Tibial nerve (tissue), 4 donors: Measurements from ENCODE around the gene PPA2.

ENCODE experiments used
- EP300 ChIP-seq, 2 donors: sonication (generic); formaldehyde crosslinking; IDR thresholded peaks; one replicate each; pipeline ENCODE4 v1.6.1; 2017; ENCODE audit warnings: antibody characterized with exemption in 2 of 2, mild to moderate bottlenecking in 1 of 2
- TF ChIP-seq, protein P1 (sequence below), 5 experiments: fragments of 200-600 bp in 3 of 5; fragments of 450-650 bp in 2 of 5; sonication (generic) in 3 of 5; IDR thresholded peaks; one replicate each; pipeline ENCODE4 v1.5.1; 2016 to 2019; ENCODE audit warnings: antibody characterized with exemption in 5 of 5, mild to moderate bottlenecking in 3 of 5, moderate library complexity in 2 of 5

DNA sequence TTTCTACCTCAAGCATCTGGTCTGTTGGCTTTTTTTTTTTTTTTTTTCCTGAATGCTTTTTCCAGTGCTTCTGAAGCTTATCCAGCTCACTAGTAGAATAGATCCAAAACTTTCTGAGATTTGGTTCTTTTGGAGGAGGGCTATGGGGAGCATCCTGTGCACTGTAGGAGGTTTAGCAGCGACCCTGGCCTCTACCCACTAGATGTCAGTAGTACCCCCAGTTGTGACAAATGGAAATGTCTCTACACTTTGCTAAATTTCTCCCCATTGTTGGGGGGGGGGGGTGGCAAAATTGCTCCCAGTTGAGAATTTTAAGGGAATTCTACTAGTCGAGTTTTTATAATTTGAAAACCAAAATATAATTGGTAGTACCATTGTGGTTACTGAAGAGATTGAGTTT, 23.0 kb upstream of the PPA2 start:
- TF ChIP-seq, protein P1, sequence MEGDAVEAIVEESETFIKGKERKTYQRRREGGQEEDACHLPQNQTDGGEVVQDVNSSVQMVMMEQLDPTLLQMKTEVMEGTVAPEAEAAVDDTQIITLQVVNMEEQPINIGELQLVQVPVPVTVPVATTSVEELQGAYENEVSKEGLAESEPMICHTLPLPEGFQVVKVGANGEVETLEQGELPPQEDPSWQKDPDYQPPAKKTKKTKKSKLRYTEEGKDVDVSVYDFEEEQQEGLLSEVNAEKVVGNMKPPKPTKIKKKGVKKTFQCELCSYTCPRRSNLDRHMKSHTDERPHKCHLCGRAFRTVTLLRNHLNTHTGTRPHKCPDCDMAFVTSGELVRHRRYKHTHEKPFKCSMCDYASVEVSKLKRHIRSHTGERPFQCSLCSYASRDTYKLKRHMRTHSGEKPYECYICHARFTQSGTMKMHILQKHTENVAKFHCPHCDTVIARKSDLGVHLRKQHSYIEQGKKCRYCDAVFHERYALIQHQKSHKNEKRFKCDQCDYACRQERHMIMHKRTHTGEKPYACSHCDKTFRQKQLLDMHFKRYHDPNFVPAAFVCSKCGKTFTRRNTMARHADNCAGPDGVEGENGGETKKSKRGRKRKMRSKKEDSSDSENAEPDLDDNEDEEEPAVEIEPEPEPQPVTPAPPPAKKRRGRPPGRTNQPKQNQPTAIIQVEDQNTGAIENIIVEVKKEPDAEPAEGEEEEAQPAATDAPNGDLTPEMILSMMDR (IDR thresholded peaks at IDR 0.05) = no peak
- no peak for TF ChIP-seq EP300 (IDR thresholded peaks at IDR 0.05)
